Nephron (organoid): ENCODE results near the gene ARHGEF7.

Experiments used
- H3K27ac Mint-ChIP-seq, 3 experiments: 2 replicates each; pipeline ENCODE4 v1.8.0; 2020; ENCODE audit warnings: mixed read lengths in 3 of 3, mild to moderate bottlenecking in 2 of 3, moderate library complexity in 1 of 3
- H3K27me3 Mint-ChIP-seq: 2 replicates; pipeline ENCODE4 v1.8.0; 2021; ENCODE audit warnings: low read depth, mild to moderate bottlenecking, moderate library complexity, mixed read lengths
- H3K36me3 Mint-ChIP-seq: 2 replicates; pipeline ENCODE4 v1.8.0; 2020; ENCODE audit warnings: low read depth, mixed read lengths
- H3K4me1 Mint-ChIP-seq: 2 replicates; pipeline ENCODE4 v1.8.0; 2020; ENCODE audit warnings: mixed read lengths
- H3K4me3 Mint-ChIP-seq, 3 experiments: 2 replicates each; pipeline ENCODE4 v1.8.0; 2020; ENCODE audit warnings: mild to moderate bottlenecking in 3 of 3, mixed read lengths in 3 of 3, moderate library complexity in 2 of 3
- H3K9me3 Mint-ChIP-seq: 2 replicates; pipeline ENCODE4 v1.8.0; 2020; ENCODE audit warnings: mixed read lengths
- CTCF ChIP-seq, 3 experiments: fragments of 200-600 bp; sonication (generic); IDR thresholded peaks; one replicate each; pipeline ENCODE4 v1.5.0; 2021; ENCODE audit warnings: antibody characterized with exemption in 3 of 3; ENCODE audit not compliant: unreplicated experiment in 3 of 3

ARHGEF7 gene

GRCh38 chr13:111114362-111115060 lies 599 bp upstream of the ARHGEF7 start:
- Mint-ChIP-seq H3K9me3 (peaks cover 12% of the 10 kb centered on the region), H3K27me3 (peaks cover 63% of the 10 kb centered on the region), H3K4me1 (peaks cover 44% of the 10 kb centered on the region), H3K36me3 (no peaks in the 10 kb centered on the region), H3K27ac (peak overlapping the region; percentile 78 to 91 (median 80)), H3K4me3 (peak overlapping the region; percentile 88 to 94 (median 89))
- TF ChIP-seq CTCF (IDR thresholded peaks at IDR 0.05; ENCODE audit: unreplicated experiment in 3 of 3): no peak

DNA sequence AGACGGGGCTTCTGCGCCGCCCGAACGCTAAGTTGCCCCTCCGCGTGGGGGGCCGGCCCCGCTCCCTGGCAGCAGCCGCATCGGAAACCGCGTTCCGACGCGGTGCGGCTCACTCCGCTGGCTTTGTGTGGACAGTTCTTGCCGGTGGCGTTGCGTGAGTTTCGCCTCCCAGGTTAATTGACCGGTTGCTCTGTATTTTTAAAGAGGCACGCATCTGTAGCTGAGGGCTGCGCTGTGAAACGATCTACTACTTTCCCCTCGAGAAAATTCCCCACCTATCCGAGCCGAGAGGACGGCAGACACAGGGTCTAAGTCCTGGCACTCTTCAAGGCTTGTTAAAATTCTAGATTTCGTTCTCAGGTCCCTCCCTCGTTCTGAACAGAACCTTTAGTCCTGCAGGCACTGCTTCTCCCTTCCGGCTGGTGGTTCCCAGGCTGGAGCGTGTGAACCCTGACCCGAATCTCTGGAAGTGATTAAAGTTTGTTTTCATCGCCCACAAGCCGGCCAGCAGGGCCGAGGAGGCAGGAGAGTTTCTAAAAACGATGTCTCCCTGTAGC lies 933 bp downstream of the ARHGEF7 start:
- Mint-ChIP-seq H3K9me3 (peaks cover 6% of the 10 kb centered on the region), H3K36me3 (no peaks in the 10 kb centered on the region), H3K4me1 (peaks cover 59% of the 10 kb centered on the region), H3K27ac (peak overlapping the region; percentile 98 to 100 (median 99)), H3K27me3 (peaks cover 57% of the 10 kb centered on the region), H3K4me3 (peak overlapping the region; percentile 99)
- no peak for TF ChIP-seq CTCF (IDR thresholded peaks at IDR 0.05; ENCODE audit: unreplicated experiment in 3 of 3)

GRCh38 chr13:111116856-111117255 lies 1.7 kb downstream of the ARHGEF7 start:
- Mint-ChIP-seq H3K4me1 (peaks cover 67% of the 10 kb centered on the region), H3K27ac (peak overlapping the region; percentile 98 to 100 (median 99)), H3K27me3 (peaks cover 50% of the 10 kb centered on the region), H3K36me3 (no peaks in the 10 kb centered on the region), H3K4me3 (peak overlapping the region; percentile 99), H3K9me3 (peaks cover 6% of the 10 kb centered on the region)
- no peak for TF ChIP-seq CTCF (IDR thresholded peaks at IDR 0.05; ENCODE audit: unreplicated experiment in 3 of 3)

- no peaks in the 10 kb centered on the region for H3K36me3 Mint-ChIP-seq
- H3K4me1 Mint-ChIP-seq: peaks cover 71% of the 10 kb centered on the region
- no peak for TF ChIP-seq CTCF (IDR thresholded peaks at IDR 0.05; ENCODE audit: unreplicated experiment in 3 of 3)
- H3K27ac Mint-ChIP-seq: peak overlapping the region; percentile 98 to 100 (median 99)
- peak overlapping the region; percentile 99 for H3K4me3 Mint-ChIP-seq
- H3K27me3 Mint-ChIP-seq: peaks cover 48% of the 10 kb centered on the region
- H3K9me3 Mint-ChIP-seq: peaks cover 6% of the 10 kb centered on the region
Observed at GRCh38 chr13:111117289-111117688, 2.2 kb downstream of the ARHGEF7 start.

GRCh38 chr13:111117961-111118360 lies 2.9 kb downstream of the ARHGEF7 start:
- H3K4me1 Mint-ChIP-seq: peaks cover 78% of the 10 kb centered on the region
- no peak for TF ChIP-seq CTCF (IDR thresholded peaks at IDR 0.05; ENCODE audit: unreplicated experiment in 3 of 3)
- H3K4me3 Mint-ChIP-seq: peak overlapping the region; percentile 99
- peaks cover 46% of the 10 kb centered on the region for H3K27me3 Mint-ChIP-seq
- H3K36me3 Mint-ChIP-seq: no peaks in the 10 kb centered on the region
- peak overlapping the region; percentile 98 to 100 (median 99) for H3K27ac Mint-ChIP-seq
- H3K9me3 Mint-ChIP-seq: peaks cover 2% of the 10 kb centered on the region
